GM12801 (cell line): Measurements from ENCODE around the gene CD36.

Experiments
- CTCF ChIP-seq: IDR thresholded peaks from one replicate; pipeline ENCODE4 v1.5.1; 2011; ENCODE audit warnings: control low read depth; ENCODE audit not compliant: insufficient read length; ENCODE audit errors: extremely low read depth

CD36 gene

GRCh38 chr7:80651471-80651870 is 13.0 kb downstream of the CD36 start:
- no peak for TF ChIP-seq CTCF

- no peak for TF ChIP-seq CTCF
Observed at GRCh38 chr7:80653244-80653643, 14.8 kb downstream of the CD36 start.

- TF ChIP-seq CTCF, result no peak
Observed at GRCh38 chr7:80654887-80655340, 16.5 kb downstream of the CD36 start.

- TF ChIP-seq CTCF, result no peak
Observed at GRCh38 chr7:80656029-80656428, 17.6 kb downstream of the CD36 start.

GRCh38 chr7:80659120-80660055 is 20.9 kb downstream of the CD36 start:
- TF ChIP-seq CTCF, result no peak

GRCh38 chr7:80660939-80661338 is 22.5 kb downstream of the CD36 start:
- no peak for TF ChIP-seq CTCF

GRCh38 chr7:80661729-80662128 is 23.3 kb downstream of the CD36 start:
- TF ChIP-seq CTCF, result no peak
